ENCODE results near the gene GCGR.

DNA sequence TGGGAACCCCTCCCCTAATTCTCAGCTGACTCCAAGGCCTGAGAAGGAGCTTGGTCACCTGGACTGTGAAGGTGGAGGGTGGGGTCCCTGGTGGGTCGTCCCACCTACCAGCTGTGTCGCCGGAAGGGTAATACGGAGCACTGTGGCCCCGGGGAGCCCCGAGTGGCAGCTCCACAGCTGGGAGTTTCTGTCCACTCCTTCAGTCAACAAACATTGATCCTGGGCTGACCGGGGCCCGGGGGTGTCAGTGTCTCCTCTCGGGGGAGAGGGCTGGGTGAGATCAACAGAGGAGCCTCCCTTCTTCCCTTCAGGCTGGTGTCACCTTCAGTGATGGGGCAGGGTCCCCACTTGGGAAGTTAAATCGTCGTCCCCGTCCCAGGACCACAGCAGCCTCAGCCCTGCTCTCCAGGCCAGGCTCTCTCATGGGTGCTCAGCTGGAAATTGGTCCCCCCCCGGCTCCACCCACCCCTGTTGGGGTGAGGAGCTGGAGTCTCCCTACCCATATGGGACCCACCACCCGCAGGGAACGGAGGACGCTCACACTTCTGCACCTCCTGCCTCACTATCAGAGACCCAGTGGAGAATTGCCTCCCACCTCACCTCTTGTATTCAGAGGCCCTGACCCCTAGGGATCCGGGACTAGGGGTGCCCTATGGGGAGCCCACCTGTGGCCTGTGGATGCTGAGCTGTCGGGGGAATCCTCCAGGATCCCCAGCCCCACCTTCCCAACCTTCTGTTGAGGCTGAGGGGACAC, 1.9 kb downstream of the GCGR start:
- TF ChIP-seq, protein P1, sequence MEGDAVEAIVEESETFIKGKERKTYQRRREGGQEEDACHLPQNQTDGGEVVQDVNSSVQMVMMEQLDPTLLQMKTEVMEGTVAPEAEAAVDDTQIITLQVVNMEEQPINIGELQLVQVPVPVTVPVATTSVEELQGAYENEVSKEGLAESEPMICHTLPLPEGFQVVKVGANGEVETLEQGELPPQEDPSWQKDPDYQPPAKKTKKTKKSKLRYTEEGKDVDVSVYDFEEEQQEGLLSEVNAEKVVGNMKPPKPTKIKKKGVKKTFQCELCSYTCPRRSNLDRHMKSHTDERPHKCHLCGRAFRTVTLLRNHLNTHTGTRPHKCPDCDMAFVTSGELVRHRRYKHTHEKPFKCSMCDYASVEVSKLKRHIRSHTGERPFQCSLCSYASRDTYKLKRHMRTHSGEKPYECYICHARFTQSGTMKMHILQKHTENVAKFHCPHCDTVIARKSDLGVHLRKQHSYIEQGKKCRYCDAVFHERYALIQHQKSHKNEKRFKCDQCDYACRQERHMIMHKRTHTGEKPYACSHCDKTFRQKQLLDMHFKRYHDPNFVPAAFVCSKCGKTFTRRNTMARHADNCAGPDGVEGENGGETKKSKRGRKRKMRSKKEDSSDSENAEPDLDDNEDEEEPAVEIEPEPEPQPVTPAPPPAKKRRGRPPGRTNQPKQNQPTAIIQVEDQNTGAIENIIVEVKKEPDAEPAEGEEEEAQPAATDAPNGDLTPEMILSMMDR (IDR thresholded peaks at IDR 0.05) = no peak
- TF ChIP-seq POLR2A (IDR thresholded peaks at IDR 0.05) = no peak

Measured in esophagus squamous epithelium (tissue), 4 donors.